Measurements from ENCODE around the gene STAMBP.
"Not testable (repeated sequence)": the region's sequence is repeated elsewhere in the genome, so short reads cannot be mapped to it uniquely, and the experiment has no call there.

STAMBP gene

DNA sequence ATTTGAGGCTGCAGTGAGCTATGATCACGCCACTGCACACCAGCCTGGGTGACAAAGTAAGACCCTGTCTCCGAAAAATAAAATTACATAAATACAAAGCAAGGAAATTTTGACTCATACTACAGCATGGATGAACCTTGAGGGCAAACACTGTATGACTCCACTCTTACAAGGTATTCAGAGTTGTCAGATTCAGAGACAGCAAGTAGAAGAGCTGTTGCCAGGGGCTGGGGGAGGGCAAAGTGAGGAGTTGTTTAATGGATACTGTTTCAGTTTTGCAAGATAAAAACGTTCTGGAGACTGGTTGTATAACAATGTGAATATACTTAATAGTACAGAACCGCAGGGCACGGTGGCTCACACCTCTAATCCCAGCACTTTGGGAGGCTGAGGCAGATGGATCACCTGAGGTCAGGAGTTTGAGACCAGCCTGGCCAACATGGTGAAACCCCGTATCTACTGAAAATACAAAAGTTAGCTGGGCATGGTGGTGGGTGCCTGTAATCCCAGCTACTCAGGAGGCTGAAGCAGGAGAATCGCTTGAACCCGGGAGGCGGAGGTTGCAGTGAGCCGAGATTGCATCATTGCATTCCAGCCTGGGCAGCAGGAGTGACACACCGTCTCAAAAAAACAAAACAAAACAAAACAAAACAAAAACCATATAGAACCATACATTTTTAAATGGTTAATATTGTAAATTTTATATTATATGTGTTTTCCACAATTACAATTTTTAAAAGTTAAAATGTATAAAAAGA, 59.0 kb downstream of the STAMBP start:
- DNase-seq (ENCODE audit: low read depth): not testable (repeated sequence)

- DNase-seq (ENCODE audit: low read depth): no peak
Measured at GRCh38 chr2:73888388-73888787, 59.6 kb downstream of the STAMBP start.

- no peak for DNase-seq (ENCODE audit: low read depth)
Measured at GRCh38 chr2:73889206-73889605, 60.4 kb downstream of the STAMBP start.

DNA sequence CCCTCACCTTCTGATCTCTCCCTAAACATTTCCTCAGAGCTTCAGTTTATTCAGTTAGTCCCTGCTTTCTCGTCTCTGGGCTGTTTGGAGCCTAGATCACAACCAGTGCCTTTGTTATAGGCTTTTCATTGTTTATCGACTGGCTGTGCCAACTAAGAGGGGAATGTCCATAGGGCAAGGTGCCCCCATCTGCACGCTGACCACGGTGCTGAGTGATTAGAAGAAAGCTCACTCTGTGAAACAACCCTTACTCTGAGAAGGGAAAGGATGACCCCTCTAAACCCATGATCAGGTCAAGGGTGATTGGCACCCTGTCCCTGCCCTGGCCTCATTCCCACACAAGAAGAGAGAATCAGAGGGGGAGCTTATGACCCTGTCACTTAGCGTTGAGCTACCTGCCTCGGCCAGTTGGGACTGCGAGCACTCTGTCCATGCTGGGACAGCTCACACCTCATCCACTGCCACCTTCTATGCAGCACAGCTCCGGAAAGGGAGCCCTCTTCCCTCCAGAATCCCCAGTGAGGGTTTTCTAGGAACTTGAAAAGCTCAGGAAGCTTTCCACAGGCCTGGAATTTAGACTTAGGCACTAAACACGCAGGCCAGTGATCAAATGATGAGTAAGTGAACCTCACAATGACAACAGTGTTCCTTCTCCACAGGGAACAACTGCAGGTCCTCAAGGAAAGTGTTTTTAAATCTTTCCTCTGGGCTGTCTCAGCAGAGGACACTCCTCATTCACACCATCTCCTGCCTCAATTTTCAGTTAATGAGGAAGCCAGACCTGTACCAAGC, 61.7 kb downstream of the STAMBP start:
- no peak for DNase-seq (ENCODE audit: low read depth)

- no peak for DNase-seq (ENCODE audit: low read depth)
Measured at GRCh38 chr2:73891276-73891901, 62.6 kb downstream of the STAMBP start.

DNA sequence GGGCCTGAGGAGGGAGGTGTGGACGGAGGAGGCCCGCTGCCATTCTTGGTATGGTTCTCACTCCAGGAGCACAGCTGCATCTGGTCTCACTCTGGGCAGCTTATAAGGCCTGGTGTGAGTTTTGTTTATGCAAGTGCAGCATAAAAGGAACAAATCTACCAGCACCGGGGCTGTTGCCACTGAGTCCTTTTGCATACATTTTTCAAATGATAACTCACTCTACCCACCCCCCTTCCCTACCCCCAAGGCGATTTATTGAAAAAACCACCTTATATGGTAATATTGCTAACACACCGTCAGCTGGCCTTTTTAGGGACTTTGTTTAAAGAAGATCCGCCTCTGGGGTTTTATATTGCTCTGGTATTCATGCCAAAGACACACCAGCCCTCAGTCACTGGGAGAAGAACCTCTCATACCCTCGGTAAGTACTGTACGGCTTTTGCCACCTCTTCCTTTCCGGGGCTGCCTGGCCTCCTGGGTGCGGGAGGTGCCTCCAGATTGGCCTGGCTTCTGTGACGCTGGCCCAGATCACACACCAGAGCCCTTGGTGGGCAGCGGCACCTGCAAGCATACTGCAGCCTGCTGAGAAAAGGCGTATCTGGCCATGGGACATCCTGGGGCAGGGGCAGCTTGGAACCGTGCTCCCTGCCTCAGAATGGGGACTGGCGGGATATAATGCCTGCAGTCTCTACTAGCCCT, 64.0 kb downstream of the STAMBP start, which contains the start of gene ACTG2:
ACTG2 (plus strand) TSS at position 378 of the 699 bp plus-strand sequence. CDS start 8,304 bp downstream, outside the sequence.
- no peak for DNase-seq (ENCODE audit: low read depth)

- DNase-seq (ENCODE audit: low read depth): no peak
Measured at GRCh38 chr2:73893764-73894474, 65.2 kb downstream of the STAMBP start.

DNA sequence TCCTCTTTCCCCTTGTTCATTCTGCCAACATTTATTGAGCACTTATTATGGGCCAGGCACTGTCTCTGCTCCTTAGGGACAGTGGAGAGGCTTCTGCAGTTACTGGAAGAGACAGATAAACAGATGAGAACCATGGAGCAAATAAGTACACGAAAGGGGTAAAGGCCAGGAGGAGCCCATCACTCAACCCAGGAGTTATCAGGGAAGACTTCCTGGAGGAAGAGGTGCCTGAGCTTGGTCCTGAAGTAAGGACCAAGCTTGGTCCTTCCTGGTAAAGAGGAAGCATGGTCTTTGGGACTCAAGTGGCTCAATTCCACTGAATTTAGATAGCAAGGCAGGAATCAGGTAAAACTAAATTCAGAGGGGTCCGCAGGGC, 65.7 kb downstream of the STAMBP start:
- no peak for DNase-seq (ENCODE audit: low read depth)

- no peak for DNase-seq (ENCODE audit: low read depth)
Measured at GRCh38 chr2:73894877-73895276, 66.1 kb downstream of the STAMBP start.

DNA sequence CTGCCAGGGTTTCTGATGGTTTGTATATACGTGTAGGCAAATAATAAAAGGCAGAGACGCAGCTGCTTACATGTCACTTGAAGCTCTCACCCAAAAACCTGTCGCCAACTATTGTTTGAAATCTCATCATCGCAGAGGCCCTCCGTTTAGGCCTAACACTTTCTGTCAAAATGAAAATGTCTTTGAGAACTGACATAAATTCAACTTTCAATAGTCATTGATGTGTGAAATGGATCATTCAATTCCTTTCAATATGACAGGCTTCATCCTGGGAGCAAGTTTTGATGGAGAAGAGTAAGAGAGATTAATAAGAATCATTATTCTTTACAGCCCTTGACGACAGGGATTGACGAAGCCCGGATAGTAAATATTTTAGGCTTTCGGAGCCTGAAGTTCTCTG, 66.7 kb downstream of the STAMBP start:
- DNase-seq (ENCODE audit: low read depth): no peak

DNA sequence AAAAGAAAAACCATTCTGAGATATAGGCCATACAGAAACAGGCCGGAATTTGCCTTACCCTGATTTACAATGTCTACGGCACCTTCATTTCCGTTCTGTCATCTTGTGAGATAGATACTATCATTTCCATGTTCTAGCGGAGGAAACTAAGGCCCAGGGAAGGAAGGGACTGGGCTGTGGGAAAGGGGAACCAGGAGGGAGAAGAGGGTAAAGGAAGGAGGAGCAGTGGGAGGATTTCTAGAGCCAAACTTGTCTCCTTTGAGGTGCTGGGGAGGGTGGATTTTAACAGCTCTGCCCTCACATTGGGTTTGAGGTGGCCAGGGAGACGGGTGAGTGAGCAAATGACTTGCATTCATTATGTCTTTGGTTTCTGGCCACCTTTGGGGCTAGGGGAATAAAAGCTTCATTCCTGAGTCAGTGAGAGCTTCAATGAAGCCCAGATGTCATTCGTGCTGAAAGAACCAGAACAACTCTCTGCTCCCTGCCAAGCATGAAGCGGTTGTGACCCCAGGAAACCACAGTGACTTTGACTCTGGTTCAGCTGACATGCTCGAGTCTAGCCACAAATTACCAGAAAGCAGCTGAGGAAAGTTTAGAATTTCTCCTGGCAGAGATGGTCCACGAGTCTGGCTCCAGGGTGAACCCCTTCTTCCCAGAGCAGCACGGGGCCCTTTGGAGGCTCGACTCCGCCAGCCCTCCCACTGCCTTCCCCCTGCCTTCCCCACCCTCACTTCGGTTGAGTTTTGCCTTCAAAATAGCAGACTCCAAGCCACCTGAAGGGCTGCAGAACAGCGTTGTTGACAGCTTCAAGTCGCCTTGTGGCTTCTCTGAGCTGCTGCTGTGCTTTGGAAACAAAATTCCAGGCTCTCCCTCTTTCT, 67.8 kb downstream of the STAMBP start:
- no peak for DNase-seq (ENCODE audit: low read depth)

- no peak for DNase-seq (ENCODE audit: low read depth)
Measured at GRCh38 chr2:73897240-73897583, 68.5 kb downstream of the STAMBP start.

DNA sequence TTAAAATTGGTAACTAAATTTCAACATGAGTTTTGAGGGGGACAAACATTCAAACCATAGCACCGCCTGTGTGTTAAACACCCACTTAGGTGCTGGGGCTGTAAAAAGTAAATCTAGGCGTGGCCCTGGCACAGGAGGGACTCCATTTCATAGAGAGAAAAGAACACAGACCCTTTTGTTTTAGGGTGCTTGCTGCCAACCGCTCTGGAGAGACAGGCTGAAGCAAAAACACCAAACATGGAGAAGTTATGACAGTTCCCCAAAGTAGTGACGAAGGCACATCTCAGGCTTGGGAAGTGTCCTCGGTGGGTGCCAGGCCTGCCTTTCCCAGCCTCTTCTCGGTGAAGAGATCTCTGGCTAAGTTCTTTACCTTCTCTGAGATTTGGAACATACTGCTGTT, 69.2 kb downstream of the STAMBP start:
- DNase-seq (ENCODE audit: low read depth): no peak

- no peak for DNase-seq (ENCODE audit: low read depth)
Measured at GRCh38 chr2:73899801-73900336, 71.1 kb downstream of the STAMBP start.

GRCh38 chr2:73901143-73901542, 72.4 kb downstream of the STAMBP start:
- DNase-seq (ENCODE audit: low read depth): no peak

- DNase-seq (ENCODE audit: low read depth): no peak
Measured at GRCh38 chr2:73902284-73902683, 73.5 kb downstream of the STAMBP start.

- DNase-seq (ENCODE audit: low read depth): no peak
Measured at GRCh38 chr2:73903313-73903712, 74.6 kb downstream of the STAMBP start.

GRCh38 chr2:73903949-73904613, 75.3 kb downstream of the STAMBP start:
- DNase-seq (ENCODE audit: low read depth): not testable (repeated sequence)

DNA sequence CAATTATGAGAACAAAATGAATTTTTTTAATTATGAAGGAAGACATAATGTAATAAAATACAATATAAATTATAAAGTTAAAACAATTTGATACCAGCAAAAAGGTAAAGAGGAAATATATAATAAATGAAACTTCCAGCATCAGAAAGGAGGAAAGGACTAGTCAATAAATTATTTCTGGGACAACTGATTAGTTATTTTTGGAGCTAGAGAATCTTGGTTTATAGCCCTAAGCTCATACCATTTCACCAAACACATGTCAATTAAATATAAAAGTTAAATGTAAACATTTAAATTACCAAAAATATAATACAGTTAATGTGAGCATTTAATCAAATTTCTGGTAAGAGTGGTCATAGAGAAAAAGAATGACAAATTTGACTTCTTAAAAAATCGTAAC, 76.2 kb downstream of the STAMBP start:
- DNase-seq (ENCODE audit: low read depth): no peak

All from activated T-helper 1 cell treated with Interleukin-2 at 50 U/mL for 16 hours (primary cell).